GM12891 (cell line): ENCODE data around the gene TARS1.

Experiments used
- POLR2A ChIP-seq: IDR thresholded peaks from 2 replicates; pipeline ENCODE4 v1.6.1; 2011; ENCODE audit warnings: low read depth, low read length, control low read depth
- POLR2AphosphoS5 ChIP-seq: IDR thresholded peaks from 2 replicates; pipeline ENCODE4 v1.6.1; 2011; ENCODE audit warnings: low read depth, low read length, control low read depth
- POU2F2 ChIP-seq: IDR thresholded peaks from 2 replicates; pipeline ENCODE4 v1.6.1; 2011; ENCODE audit warnings: low read depth, mild to moderate bottlenecking, control low read depth, low read length, moderate library complexity
- SPI1 ChIP-seq: IDR thresholded peaks from 2 replicates; pipeline ENCODE4 v1.6.1; 2011; ENCODE audit warnings: low read depth, low read length, control low read depth

DNA sequence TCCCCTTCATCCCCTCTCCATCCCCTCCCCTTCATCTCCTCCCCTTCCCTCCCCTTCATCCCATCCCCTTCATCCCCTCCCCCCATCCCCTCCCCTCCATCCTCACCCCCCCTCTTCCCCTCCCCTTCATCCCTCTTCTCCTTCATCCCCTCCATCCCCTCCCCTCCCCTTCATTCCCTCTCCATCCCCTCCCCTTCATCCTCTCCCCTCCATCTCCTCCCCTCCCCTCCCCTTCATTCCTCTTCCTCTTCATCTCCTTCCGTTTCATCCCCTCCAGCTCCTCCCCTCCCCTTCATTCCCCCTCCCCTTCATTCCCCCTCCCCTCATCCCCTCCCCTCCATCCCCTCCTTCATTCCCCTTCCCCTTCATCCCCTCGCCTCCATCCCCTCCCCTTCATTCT, 40.1 kb downstream of the TARS1 start:
- TF ChIP-seq SPI1 = no peak
- no peak for TF ChIP-seq POLR2A
- no peak for TF ChIP-seq POU2F2
- TF ChIP-seq POLR2AphosphoS5 = no peak
